GM21360 (cell line): ENCODE data around the gene MYCN.
"Not testable (repeated sequence)": the region's sequence is repeated elsewhere in the genome, so short reads cannot be mapped to it uniquely, and the experiment has no call there.

Source experiments
- ATAC-seq: cut with Tn5 transposase; IDR thresholded peaks from one replicate; pipeline ENCODE4 v1.9.1; 2021; ENCODE audit warnings: mild to moderate bottlenecking, moderate library complexity; ENCODE audit not compliant: unreplicated experiment

MYCN gene

GRCh38 chr2:15907461-15908324 lies 32.7 kb upstream of the MYCN start:
- no peak for ATAC-seq

GRCh38 chr2:15908371-15908770 lies 32.0 kb upstream of the MYCN start:
- ATAC-seq, result no peak

- ATAC-seq, result no peak
Observed at GRCh38 chr2:15909157-15909556, 31.2 kb upstream of the MYCN start.

- ATAC-seq, result no peak
Observed at GRCh38 chr2:15909736-15910135, 30.6 kb upstream of the MYCN start.

GRCh38 chr2:15911270-15911669 lies 29.1 kb upstream of the MYCN start:
- ATAC-seq, result not testable (repeated sequence)

GRCh38 chr2:15911686-15912085 lies 28.7 kb upstream of the MYCN start:
- ATAC-seq, result no peak

GRCh38 chr2:15912203-15912602 lies 28.1 kb upstream of the MYCN start:
- ATAC-seq, result no peak

GRCh38 chr2:15913146-15913545 lies 27.2 kb upstream of the MYCN start:
- no peak for ATAC-seq

- ATAC-seq, result no peak
Observed at GRCh38 chr2:15914596-15915385, 25.6 kb upstream of the MYCN start.

GRCh38 chr2:15915546-15915945 lies 24.8 kb upstream of the MYCN start:
- ATAC-seq, result not testable (repeated sequence)

- ATAC-seq, result no peak
Observed at GRCh38 chr2:15916336-15916735, 24.0 kb upstream of the MYCN start.

GRCh38 chr2:15918761-15919356 lies 21.5 kb upstream of the MYCN start:
- ATAC-seq, result no peak

- ATAC-seq, result no peak
Observed at GRCh38 chr2:15919716-15920434, 20.5 kb upstream of the MYCN start.

GRCh38 chr2:15920696-15921095 lies 19.7 kb upstream of the MYCN start:
- ATAC-seq, result no peak

GRCh38 chr2:15923597-15923996 lies 16.8 kb upstream of the MYCN start:
- ATAC-seq, result no peak

GRCh38 chr2:15925819-15926218 lies 14.5 kb upstream of the MYCN start:
- no peak for ATAC-seq

GRCh38 chr2:15926252-15926651 lies 14.1 kb upstream of the MYCN start:
- ATAC-seq, result no peak

- no peak for ATAC-seq
Observed at GRCh38 chr2:15927551-15928218, 12.7 kb upstream of the MYCN start.

GRCh38 chr2:15929008-15929407 lies 11.3 kb upstream of the MYCN start:
- ATAC-seq, result not testable (repeated sequence)

GRCh38 chr2:15929861-15930260 lies 10.5 kb upstream of the MYCN start:
- ATAC-seq, result no peak
